MM.1S (cell line): ENCODE data around the gene NLGN2.

ENCODE experiments used
- DNase-seq: peaks from one replicate; pipeline ENCODE4 v3.0.0-alpha.2; 2015
- H2AFZ ChIP-seq: fragments of 300-600 bp; sonication (generic); 2 replicates; pipeline ENCODE4 v1.6.0; 2016; ENCODE audit warnings: antibody characterized with exemption, low read length
- H3F3A ChIP-seq: fragments of 300-600 bp; sonication (generic); 2 replicates; pipeline ENCODE4 v1.6.1; 2016; ENCODE audit warnings: mild to moderate bottlenecking, antibody characterized with exemption, low read length, moderate library complexity, mixed read lengths; ENCODE audit not compliant: insufficient read depth
- H3K27ac ChIP-seq: fragments of 300-600 bp; sonication (generic); 2 replicates; pipeline ENCODE4 v1.5.1; 2016; ENCODE audit warnings: mild to moderate bottlenecking, low read length
- H3K27me3 ChIP-seq: fragments of 300-600 bp; sonication (generic); replicated peaks from 2 replicates; pipeline ENCODE4 v1.6.0; 2016; ENCODE audit warnings: low read length; ENCODE audit not compliant: insufficient read depth
- H3K36me3 ChIP-seq: fragments of 300-600 bp; sonication (generic); replicated peaks from 2 replicates; pipeline ENCODE4 v1.6.1; 2016; ENCODE audit warnings: mild to moderate bottlenecking, low read length, mixed read lengths; ENCODE audit not compliant: insufficient read depth
- H3K4me1 ChIP-seq: fragments of 300-600 bp; sonication (generic); 2 replicates; pipeline ENCODE4 v1.6.1; 2016; ENCODE audit warnings: low read length, mixed read lengths
- H3K4me2 ChIP-seq: fragments of 300-600 bp; sonication (generic); 2 replicates; pipeline ENCODE4 v1.6.0; 2016; ENCODE audit warnings: low read depth, low read length
- H3K4me3 ChIP-seq: fragments of 300-600 bp; sonication (generic); 2 replicates; pipeline ENCODE4 v1.5.1; 2016; ENCODE audit warnings: low read length, mixed read lengths
- H3K79me2 ChIP-seq: fragments of 300-600 bp; sonication (generic); 2 replicates; pipeline ENCODE4 v1.6.1; 2016; ENCODE audit warnings: mixed run types, low read length, mixed read lengths
- H3K9ac ChIP-seq: fragments of 300-600 bp; sonication (generic); 2 replicates; pipeline ENCODE4 v1.6.1; 2016; ENCODE audit warnings: low read length, mixed read lengths
- H3K9me2 ChIP-seq: fragments of 300-600 bp; sonication (generic); replicated peaks from 2 replicates; pipeline ENCODE4 v1.6.1; 2016; ENCODE audit warnings: mild to moderate bottlenecking, low read length, mixed read lengths; ENCODE audit not compliant: insufficient read depth
- H3K9me3 ChIP-seq: fragments of 300-600 bp; sonication (generic); replicated peaks from 2 replicates; pipeline ENCODE4 v1.6.1; 2016; ENCODE audit warnings: mild to moderate bottlenecking, low read length, mixed read lengths; ENCODE audit not compliant: insufficient read depth
- H4K20me1 ChIP-seq: fragments of 300-600 bp; sonication (generic); 2 replicates; pipeline ENCODE4 v1.6.1; 2016; ENCODE audit warnings: mild to moderate bottlenecking, low read length, moderate library complexity, mixed read lengths; ENCODE audit not compliant: insufficient read depth
- EZH2 ChIP-seq: fragments of 300-600 bp; sonication (generic); optimal IDR thresholded peaks from 2 replicates; pipeline ENCODE3; 2017; ENCODE audit warnings: low read depth, mild to moderate bottlenecking, antibody characterized with exemption, low read length, mixed read lengths
- EZH2phosphoT487 ChIP-seq: fragments of 300-600 bp; sonication (generic); IDR thresholded peaks from 2 replicates; pipeline ENCODE4 v1.6.1; 2018; ENCODE audit warnings: antibody characterized with exemption, low read length
- TF ChIP-seq, protein P1 (sequence below): fragments of 300-600 bp; sonication (generic); IDR thresholded peaks from 2 replicates; pipeline ENCODE4 v1.5.1; 2016; ENCODE audit warnings: antibody characterized with exemption, low read length, mixed read lengths

Gene NLGN2

GRCh38 chr17:7448461-7448860, 40.8 kb downstream of the NLGN2 start:
- Histone ChIP-seq H3K4me1 (no peaks in the 10 kb centered on the region), H3K79me2 (no peaks in the 10 kb centered on the region), H3K9ac (no peak overlapping the region), H3K9me2 (no peaks in the 10 kb centered on the region), H3K4me3 (no peak overlapping the region), H4K20me1 (no peaks in the 10 kb centered on the region), H3K27ac (no peak overlapping the region), H3K27me3 (peaks cover 53% of the 10 kb centered on the region), H2AFZ (no peak overlapping the region), H3K9me3 (no peaks in the 10 kb centered on the region), H3K4me2 (no peak overlapping the region), H3F3A (no peaks in the 10 kb centered on the region), H3K36me3 (no peaks in the 10 kb centered on the region)
- TF ChIP-seq EZH2phosphoT487: no peak
- no peak for TF ChIP-seq EZH2
- TF ChIP-seq, protein P1, sequence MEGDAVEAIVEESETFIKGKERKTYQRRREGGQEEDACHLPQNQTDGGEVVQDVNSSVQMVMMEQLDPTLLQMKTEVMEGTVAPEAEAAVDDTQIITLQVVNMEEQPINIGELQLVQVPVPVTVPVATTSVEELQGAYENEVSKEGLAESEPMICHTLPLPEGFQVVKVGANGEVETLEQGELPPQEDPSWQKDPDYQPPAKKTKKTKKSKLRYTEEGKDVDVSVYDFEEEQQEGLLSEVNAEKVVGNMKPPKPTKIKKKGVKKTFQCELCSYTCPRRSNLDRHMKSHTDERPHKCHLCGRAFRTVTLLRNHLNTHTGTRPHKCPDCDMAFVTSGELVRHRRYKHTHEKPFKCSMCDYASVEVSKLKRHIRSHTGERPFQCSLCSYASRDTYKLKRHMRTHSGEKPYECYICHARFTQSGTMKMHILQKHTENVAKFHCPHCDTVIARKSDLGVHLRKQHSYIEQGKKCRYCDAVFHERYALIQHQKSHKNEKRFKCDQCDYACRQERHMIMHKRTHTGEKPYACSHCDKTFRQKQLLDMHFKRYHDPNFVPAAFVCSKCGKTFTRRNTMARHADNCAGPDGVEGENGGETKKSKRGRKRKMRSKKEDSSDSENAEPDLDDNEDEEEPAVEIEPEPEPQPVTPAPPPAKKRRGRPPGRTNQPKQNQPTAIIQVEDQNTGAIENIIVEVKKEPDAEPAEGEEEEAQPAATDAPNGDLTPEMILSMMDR: no peak
- DNase-seq: no peak

DNA sequence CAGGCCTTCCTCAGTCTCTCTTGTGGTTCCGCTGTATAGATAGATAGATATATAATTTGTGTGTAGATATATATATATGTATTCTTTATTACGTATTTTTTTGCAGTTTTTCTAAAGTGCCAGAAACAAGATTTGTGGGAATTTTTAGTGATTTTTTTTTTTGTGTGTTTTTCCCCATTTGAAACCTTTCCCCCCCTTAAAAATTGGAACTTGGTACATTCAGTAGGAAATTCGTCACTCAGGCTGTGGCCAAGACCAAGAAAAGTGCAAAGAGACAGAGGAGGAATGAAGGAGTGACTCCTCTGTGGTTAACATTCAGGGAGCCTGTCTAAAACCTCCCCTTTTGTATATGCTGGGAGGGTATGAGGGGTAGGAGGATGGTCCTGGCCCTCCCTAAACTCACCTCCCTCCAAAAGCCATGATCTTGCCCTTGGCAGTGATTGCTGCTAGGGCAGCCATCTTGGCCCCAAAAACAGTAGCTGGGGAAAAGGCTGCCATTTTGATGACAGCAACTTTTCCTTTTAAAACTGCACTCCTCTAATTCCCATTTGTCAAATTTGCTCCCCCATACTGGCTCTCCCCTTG, 52.4 kb downstream of the NLGN2 start:
- Histone ChIP-seq H3K27ac (no peak overlapping the region), H3K9ac (no peak overlapping the region), H3K27me3 (no peaks in the 10 kb centered on the region)

DNA sequence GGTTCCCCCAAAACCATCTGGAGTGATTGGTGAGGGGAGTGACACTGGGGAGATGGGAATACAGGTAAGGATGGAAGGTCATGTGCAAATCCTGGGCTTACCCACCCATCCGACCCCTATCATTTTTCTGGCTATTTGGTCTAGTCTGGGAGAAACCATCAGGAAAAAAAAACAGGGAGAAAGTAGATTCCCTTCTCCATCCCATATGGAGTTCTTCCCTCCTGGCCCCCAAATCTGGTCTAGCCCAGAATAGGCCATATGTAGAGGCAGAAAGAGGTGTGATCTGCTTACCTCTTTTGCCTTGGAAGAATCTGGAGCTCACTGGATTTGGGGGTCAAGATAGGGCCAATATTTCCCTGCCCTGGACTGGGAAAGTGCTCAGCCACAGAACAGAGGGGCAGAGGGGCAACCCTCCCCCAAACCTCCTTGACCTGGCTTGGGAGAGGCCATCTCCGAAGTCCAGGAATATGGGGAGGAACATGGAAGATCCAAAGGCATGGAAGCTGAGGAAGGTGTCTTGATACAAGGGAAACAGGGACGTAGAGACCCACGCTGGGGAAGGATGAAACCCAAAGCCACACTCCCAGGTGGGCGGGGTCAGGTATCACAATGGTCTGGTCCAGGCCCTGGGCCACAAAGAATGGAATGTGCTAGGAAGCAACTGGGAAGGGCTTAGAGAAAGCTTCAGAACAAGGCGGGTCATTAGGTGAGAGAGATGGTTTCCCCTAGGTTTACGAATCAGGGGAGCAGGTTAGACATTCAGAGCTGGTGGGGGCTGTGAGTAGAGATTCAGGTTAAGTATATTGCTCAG, 53.4 kb downstream of the NLGN2 start:
- Histone ChIP-seq H3K79me2 (no peaks in the 10 kb centered on the region), H3K9me2 (no peaks in the 10 kb centered on the region), H4K20me1 (no peaks in the 10 kb centered on the region), H3F3A (peaks cover 10% of the 10 kb centered on the region), H3K27ac (no peak overlapping the region), H3K36me3 (no peaks in the 10 kb centered on the region), H2AFZ (no peak overlapping the region), H3K4me3 (no peak overlapping the region), H3K4me1 (no peaks in the 10 kb centered on the region; the same call in 1 of the 2 replicates), H3K9me3 (no peaks in the 10 kb centered on the region), H3K4me2 (no peak overlapping the region), H3K27me3 (no peaks in the 10 kb centered on the region), H3K9ac (no peak overlapping the region)
- TF ChIP-seq EZH2phosphoT487 (no peak), EZH2 (no peak)
- TF ChIP-seq, protein P1: no peak
- no peak for DNase-seq

More for the DNA sequence above, 52.4 kb downstream of the NLGN2 start:
- Histone ChIP-seq H3K79me2 (no peaks in the 10 kb centered on the region), H2AFZ (no peak overlapping the region), H3K4me1 (no peaks in the 10 kb centered on the region; the same call in 1 of the 2 replicates), H3K36me3 (no peaks in the 10 kb centered on the region), H4K20me1 (no peaks in the 10 kb centered on the region), H3K9me3 (no peaks in the 10 kb centered on the region), H3K9me2 (no peaks in the 10 kb centered on the region), H3K4me3 (no peak overlapping the region), H3F3A (peaks cover 14% of the 10 kb centered on the region), H3K4me2 (no peak overlapping the region)
- DNase-seq: no peak
- TF ChIP-seq, protein P1: no peak
- TF ChIP-seq EZH2phosphoT487: no peak
- TF ChIP-seq EZH2: no peak
